Stimulated activated CD8-positive, alpha-beta memory T cell treated with anti-CD3 and anti-CD28 coated beads, Interleukin-4, amount 100 ng/mL, for 1 hour (primary cell): ENCODE results near the gene FLYWCH1.

Source experiments
- DNase-seq, 2 donors: peaks; one replicate each; pipeline ENCODE4 v3.0.0-alpha.2; 2020; ENCODE audit warnings: low read depth in 2 of 2, low spot score in 1 of 2

The FLYWCH1 gene

GRCh38 chr16:2967211-2967631 is 55.5 kb downstream of the FLYWCH1 start:
- no peak for DNase-seq

GRCh38 chr16:2967721-2968161 is 56.0 kb downstream of the FLYWCH1 start:
- DNase-seq = no peak

GRCh38 chr16:2968368-2968737 is 56.6 kb downstream of the FLYWCH1 start:
- no peak for DNase-seq

DNA sequence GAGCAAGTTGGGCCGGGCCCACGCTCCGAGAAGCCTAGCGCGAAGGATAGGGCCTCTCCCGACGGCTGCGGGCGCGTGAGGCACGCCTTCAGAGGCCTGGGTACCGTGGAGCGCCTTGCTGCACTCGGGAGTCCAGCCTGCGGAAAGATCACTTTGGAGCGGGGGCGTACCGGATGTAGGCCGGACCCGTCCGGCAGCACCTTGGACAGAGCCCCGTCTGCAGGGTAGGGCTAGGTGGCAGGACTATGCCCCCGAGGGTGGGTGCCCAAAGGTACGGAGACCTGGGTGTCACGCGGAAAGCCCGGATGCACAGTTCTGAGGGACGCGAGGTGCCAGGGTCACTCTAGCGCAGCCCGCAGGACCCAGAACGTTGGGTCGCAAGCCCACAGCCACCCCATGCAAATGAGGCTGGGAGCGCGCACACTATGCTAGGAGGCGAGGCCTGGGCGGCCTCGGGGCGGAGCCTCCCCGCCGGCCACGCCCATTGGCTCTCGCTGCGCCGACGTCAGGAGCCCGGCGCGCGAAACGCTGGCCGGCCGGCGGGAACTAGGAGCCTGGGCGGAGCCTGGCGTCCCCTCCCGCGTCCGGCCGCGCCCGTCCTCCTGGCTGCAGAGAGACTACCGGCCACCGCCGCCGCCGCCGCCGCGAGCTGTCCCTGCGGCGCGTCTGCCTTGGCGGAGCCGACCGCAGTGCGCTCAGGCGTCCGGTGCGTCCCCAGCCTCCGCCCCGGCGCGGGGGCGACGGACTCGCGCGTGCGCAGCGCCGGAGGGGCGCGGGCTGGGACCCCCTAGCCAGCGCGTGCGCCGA is 57.2 kb downstream of the FLYWCH1 start, which contains the start of gene PAQR4:
TSS of gene PAQR4 (plus strand) at position 611 of the 807 bp plus-strand sequence. CDS start 327 bp downstream, outside the sequence.
- peak in 1 of 2 donors; percentile 44 for DNase-seq

DNA sequence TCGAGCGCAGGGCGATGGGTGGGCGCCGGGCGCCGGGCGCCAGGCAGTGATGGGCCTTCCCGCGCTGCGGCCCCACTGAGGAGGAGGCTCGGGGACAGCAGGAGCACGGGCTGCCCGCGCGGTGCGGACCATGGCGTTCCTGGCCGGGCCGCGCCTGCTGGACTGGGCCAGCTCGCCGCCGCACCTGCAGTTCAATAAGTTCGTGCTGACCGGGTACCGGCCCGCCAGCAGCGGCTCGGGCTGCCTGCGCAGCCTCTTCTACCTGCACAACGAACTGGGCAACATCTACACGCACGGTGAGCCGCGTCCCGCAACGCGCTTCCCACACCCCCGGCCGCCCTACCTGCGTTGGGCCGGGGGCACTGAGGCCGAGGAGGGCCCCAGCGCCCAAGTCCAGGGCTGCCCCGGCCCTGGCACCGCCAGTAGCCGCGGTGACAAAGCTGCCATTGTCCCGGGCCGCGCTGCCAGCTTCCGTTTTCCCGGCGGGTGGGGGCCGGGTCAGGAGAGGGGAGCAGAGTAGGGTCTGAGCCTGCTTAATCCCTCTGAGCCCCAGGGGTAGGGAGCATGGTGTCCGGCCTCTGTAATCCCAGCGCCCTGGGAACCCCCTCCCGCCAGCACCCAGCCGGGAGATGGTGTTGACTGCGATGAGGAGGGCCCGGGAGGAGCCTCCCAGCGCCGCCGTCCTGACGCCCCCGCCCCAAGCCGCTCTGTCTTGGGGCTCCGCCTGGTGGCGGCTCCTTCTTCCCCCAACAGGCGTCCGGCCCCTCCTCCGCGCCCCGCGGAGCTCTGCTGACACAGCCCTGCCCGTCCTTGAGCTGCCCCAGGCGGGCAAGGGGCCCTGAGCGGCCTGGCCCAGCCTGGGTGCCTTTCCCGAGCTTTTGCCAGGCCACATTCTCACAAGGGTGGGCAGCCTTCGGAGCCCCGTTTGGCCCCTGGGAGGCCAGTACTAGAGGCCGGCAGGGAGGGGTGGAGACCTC is 58.1 kb downstream of the FLYWCH1 start:
- peak in 1 of 2 donors; percentile 31 for DNase-seq

DNA sequence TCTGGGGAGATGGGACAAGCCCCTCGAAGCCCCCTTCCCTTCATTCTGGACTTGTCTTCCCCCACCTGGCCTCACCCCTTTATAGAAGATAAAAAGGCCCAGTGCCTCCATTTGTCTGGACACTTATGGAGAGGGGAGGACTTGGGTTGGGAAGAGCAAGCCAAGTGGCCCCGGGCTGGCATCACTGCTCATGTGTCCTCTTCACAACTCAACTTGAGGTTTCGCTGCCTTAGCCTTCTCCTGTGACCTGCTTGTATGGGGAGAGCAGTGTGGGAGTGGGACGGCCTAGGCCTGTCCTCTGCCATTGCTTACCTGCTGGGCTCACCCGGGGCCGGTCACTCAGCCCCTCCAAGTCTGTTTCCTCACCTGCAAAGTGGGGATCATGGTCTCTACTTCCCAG is 58.8 kb downstream of the FLYWCH1 start:
- DNase-seq = no peak

DNA sequence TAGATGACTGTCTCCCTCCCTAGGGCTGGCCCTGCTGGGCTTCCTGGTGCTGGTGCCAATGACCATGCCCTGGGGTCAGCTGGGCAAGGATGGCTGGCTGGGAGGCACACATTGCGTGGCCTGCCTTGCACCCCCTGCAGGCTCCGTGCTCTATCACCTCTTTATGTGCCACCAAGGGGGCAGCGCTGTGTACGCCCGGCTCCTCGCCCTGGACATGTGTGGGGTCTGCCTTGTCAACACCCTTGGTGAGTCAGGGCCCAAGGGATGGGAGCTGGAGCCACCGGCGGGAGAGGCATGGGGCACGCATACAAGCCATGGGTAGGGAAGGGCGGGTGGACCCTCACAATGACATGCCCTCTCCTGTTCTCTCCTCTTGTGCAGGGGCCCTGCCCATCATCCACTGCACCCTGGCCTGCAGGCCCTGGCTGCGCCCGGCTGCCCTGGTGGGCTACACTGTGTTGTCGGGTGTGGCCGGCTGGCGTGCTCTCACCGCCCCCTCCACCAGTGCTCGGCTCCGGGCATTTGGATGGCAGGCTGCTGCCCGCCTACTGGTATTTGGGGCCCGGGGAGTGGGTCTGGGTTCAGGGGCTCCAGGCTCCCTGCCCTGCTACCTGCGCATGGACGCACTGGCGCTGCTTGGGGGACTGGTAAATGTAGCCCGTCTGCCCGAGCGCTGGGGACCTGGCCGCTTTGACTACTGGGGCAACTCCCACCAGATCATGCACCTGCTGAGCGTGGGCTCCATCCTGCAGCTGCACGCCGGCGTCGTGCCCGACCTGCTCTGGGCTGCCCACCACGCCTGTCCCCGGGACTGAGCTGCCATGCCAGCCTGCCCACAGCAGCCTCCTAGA is 59.6 kb downstream of the FLYWCH1 start:
- no peak for DNase-seq

DNA sequence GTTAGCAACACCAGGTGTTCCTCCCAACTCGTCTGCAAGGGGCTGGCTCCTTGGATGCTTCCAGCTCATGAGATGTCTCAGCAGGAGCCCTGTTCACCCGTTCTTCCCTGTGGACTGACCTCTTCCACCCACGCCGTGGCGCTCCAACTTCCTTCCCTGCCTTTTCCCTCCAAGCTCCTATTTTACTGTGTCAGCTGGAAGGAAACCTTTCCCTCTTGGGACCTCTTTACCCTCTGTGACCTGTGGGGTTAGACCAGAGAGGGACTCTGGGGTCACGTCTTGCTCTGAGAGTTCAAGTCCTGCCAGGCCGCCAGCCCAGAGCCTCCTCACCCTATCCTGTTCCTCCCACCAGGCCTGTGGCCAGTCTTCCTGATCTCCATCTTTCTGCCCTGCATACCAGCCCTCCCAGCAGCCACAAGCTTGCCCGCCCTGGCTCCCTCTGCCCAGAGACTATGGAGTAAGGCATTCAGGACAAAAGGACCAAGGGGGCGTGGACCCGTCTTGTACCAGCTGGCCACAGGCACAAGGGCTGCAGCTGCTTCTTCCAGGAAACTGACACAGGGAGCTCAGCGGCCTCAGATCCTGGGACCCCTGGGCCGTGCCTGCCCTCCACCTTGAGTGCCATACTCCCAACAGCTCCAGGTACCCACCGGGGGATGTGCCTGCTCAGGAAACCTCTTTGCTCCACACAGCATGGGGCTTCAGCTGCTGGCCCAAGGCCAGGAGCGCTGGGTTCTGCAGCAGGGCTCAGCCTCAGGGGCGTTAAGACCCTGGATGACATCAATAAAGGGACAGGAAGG is 60.5 kb downstream of the FLYWCH1 start:
- no peak for DNase-seq

- no peak for DNase-seq
Observed at GRCh38 chr16:2973093-2973492, 61.4 kb downstream of the FLYWCH1 start.

- no peak for DNase-seq
Observed at GRCh38 chr16:2973605-2974318, 62.0 kb downstream of the FLYWCH1 start.

- DNase-seq = no peak
Observed at GRCh38 chr16:2974319-2975056, 62.8 kb downstream of the FLYWCH1 start.

- DNase-seq = no peak
Observed at GRCh38 chr16:2975161-2975795, 63.5 kb downstream of the FLYWCH1 start.

DNA sequence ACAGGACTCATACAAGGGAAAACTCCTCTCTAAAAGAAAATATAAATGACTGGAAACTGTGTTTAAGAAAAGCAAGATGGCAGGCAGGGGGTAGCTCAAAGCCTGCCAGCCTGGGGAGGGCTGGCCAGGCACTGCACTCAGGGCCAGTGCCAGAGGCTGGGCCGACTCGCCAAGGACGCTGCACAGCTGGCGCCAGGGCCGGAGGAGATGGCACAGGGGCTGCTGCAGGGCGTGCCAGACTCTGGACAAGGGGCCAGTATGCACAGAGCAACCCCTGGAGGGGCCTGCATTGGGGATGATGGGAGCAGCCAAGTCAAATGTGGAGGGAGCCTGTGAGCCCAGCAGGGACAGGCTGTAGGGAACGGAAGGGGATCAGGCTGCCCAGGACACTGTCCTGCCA is 64.5 kb downstream of the FLYWCH1 start:
- no peak for DNase-seq

DNA sequence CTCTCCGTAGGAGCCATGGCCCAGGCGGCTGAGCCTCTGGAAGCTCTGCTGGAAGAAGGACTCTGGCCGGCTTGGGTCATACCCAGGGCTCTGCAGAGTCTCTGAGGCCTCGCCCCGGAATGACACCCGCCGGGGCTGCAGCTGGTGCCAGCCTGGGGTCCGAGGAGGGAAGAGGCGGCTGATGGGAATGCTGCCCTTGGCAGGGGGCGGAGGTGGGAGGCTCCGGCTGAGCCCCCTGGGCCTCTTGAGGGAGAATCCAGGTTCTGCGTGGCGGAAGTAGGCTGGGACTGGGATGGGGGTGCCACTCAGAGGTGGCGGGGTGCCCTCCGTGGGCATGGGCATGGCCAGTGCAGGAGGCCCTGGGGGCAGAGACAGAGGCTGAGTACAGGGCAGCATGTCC is 64.9 kb downstream of the FLYWCH1 start:
- DNase-seq = no peak

DNA sequence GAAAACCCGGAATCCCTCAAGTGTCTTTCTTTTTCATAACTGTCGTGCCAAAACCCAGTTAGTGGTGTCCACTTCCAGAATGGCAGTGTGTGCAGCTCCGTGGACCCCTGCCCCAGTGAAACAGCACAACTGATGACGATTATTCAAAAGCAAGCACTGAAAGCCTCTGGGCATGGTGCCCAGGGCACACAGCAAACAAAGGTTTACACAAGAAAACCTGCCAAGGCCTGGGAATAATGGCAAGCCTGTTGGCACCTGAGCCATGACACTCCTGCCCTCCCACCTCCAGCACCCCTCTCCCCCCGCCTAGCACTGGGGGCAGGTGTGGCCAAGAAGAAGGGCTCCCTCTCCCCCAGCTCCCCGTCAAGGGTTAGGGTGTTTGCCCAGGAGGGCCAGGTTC is 65.7 kb downstream of the FLYWCH1 start:
- no peak for DNase-seq

GRCh38 chr16:2979669-2980226 is 68.0 kb downstream of the FLYWCH1 start:
- DNase-seq = no peak

GRCh38 chr16:2980227-2981176 is 68.8 kb downstream of the FLYWCH1 start, which contains the start of gene PKMYT1:
PKMYT1 (minus strand) TSS chr16:2980446; CDS start chr16:2979657, 789 bp downstream.
- peak; percentile 91 for DNase-seq
